SIG-M5 treated with dmso at 0.1 percent for 504 hours (cell line): Measurements from ENCODE around the gene ADGRG4.

Experiments used
- DNase-seq: peaks from one replicate; lab custom pipeline; 2025; ENCODE audit not compliant: unreplicated experiment; lab: John Stamatoyannopoulos, UW

The ADGRG4 gene

DNA sequence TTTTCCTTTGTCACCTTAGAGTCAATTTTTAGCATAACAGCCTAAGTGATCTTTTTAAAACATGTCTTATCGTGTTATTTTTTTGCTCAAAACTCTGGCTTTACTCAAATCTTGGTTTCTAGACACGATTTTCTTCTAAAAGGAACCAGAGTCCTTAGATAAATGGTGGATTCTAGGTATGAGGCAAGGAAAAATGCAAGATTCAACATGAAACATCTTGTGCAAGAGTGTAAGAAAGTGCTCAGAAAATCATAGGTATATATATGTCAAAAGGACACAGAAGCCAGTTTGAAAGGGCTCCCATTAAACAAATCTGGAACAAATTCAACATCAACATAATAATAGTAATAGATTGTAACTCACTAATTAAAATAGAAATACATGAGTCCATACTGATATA lies 8.1 kb upstream of the ADGRG4 start:
- DNase-seq, result no peak

DNA sequence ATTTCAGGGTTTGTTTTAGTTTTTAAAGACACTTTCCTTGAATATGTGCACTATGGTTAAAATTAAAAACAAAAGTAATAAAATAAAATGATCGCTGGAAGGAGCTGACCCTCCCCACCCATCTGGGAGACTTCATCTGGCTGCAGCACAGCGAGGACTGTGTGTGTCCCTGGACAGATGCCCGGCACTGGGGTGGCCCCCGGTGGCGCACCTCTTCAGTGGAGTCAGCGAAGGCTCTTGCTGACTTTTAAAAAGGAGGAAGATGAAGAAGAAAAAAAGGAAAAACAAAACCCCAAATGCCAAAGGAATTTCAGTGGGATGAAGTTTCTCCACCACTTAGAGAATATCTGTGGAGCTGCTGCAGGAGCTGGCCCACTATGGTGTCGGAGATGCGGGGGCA lies 5.4 kb upstream of the ADGRG4 start:
- DNase-seq, result no peak

DNA sequence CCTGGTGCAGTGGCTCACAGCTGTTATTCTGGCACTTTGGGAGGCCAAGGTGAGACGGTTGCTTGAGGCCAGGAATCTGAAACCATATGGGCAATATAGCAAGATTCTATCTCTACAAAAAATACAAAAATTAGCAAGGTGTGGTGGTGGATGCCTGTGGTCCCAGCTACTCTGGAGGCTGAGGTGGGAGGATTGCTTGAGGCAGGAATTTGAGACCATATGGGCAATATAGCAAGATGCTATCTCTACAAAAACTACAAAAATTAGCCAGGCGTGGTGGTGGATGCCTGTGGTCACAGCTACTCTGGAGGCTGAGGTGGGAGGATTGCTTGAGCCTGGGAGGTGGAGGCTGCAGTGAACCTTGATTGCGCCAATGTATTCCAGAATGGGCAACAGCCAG lies 2.3 kb downstream of the ADGRG4 start:
- DNase-seq, result no peak

DNA sequence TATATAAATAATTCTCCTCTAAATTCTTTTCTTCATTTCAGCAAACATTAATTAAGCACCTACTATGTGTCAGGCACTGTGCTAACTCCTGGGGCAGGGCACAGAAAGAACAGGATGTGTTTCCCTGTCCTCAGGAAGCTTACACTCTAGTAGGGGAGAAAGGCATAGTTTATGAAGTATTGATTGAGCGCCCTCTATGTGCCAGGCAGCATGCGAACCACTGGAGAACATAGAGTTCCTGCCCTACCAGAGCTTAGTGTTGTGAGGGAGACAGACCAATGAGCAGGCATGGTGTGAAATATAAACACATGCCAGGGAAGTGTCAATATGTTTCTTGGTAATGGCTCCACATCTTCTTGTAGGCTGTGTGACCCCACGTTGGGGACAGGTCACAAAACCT lies 3.7 kb downstream of the ADGRG4 start:
- DNase-seq, result no peak

DNA sequence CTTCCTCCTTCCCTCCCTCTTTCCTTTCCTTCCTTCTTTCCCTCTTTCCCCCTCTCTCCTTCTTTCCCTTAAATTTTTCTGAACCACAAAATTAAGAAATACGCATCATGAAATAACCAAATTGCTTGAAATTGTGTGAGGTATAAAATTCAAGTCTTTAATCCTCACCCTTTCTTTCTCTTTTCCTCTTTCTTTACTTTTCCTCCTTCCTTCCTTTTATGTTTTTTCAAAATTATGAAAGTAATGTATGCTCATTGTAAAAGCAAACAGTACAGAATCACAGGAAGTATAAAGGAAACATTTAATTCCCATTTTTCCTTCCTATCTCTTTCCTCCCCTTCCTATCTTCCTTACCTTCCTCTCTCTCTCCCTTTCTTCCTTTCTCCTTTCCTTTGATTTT lies 5.4 kb downstream of the ADGRG4 start:
- no peak for DNase-seq

DNA sequence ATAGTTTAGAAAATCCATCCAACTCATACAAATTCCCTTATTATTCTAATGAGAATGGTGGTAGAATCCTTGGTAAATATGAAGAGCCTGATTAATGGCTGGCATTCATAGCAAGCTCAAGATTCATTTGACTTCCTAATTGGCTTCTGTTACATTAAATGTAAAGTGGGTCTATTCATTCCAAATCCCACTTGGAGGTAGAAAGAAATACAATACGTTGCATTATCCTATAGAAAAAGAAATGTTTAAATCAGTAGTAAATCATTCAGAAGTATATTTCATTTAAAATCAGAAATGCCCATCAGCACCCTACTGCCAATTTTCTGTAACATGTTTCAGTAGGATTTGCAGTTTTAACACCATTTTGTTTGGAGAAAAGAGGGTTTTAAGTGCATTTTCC lies 6.7 kb downstream of the ADGRG4 start:
- no peak for DNase-seq

DNA sequence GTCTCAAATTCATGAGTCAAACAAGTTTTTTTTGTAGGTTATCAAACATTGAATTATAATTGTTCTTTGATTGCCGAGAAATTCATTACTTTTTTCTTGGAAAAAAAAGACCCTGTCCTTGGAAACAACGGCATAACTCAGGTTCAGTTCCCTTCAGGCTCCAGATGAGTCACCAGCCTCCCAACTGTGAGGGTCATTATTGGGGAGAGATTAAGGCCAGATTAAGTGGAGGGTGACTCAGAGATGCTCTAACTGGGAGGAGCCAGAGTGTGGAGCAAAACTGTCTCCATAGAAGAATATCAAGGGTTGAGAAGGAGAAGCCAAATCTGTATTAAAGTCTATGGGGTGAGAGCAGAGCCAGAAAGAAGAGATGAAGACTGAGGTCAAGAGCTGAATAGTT lies 9.6 kb downstream of the ADGRG4 start:
- no peak for DNase-seq

DNA sequence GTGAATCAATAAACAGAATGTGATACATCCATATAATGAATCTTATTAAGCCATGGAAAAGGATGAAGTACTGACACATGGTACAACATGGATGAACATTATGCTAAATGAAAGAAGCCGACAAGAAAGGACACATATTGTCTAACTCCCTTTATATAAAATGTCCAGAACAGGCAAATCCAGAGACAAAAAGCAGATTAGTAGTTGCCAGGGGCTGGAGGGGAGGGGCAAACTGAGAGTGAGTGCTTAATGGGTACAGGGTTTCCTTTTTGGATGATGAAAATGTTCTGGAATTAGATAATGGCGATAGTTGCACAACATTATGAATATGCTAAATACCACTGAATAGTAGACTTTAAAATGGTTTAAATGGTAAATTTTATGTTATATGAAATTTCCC lies 17.4 kb downstream of the ADGRG4 start:
- DNase-seq, result no peak

DNA sequence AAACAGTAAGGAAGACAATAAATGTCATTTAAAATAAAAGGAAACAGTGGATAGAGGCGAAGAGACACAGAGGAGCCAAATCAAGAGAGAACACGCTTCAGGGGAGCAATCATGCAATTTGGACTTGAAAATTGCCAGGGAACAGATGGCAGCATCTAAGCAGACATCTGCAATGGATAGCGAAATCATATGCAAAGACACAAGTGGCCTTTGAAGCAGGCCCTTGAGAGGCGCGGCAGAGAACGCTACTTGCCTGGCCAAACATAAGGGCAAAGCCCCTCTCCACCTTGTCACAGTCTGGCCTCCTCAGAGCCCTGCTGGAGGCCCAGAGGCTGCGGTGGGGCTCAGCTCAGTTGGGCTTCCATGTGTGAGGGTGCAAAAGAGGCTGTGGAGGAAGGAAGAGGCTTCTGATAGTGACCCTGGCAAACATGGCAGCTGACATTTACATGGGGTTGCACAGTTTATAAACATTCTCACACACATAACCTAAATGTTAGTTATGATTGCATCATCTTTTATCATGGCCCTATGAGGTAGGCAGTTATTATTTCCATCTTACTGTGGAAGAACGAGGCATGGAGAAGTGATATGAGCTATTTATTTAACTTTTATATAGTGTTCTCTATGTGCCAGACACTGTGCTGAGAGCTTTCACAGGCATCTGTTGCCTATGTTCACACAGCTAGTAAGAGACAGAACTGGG lies 18.3 kb downstream of the ADGRG4 start:
- DNase-seq, result no peak

DNA sequence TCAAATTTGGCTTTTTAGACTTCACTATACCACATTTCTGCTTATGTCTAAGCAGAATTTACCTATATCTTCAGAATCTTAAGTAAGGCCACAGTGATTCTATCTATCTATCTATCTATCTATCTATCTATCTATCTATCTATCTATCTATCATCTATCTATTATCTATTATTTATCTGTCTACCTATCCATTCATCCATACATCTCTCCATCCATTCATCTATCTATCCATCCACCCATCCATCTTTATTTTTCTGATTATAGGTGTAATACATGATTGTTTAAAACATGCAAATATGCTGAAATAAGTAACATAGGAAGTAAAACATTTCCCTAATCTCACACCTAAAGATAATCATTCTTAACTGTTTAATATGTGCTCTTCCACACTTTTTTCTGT lies 18.8 kb downstream of the ADGRG4 start:
- no peak for DNase-seq

DNA sequence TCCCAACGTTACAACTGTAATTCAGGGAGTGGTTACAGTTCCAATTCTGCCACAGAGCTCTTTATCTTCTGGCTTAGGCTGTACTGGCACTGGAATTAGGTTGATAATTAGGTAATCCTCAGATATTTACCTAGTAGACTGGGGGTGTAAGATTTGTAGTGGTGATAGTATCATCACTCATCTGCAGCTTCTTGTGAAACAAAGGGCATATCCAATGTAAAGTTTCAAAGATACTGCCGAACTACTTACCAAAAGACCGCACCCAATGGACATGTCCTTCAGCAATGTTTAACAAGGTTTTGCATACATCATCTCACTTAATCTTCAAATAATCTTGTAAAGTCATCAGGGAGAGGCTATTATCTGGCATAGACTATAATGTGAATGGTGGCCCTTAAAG lies 20.8 kb downstream of the ADGRG4 start:
- no peak for DNase-seq

DNA sequence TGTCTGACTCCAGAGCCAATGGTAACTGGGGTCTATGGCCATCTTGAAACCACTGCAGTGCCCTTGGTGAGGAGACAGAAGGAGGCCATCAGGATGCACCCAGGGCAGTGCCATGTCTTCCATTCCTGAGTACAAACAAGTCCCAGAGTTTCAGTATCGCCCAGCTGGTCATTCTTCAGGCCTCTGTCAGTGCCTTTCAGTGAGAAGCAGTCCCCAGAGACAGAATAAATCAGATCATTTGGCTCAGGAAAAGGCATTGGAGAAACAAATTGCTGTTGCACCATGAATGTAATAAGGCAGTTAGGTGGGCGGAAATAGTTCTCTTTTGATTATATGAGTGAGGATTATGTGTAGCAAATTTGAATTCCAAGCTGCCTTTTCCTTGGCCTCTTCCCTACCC lies 21.3 kb downstream of the ADGRG4 start:
- DNase-seq, result no peak

DNA sequence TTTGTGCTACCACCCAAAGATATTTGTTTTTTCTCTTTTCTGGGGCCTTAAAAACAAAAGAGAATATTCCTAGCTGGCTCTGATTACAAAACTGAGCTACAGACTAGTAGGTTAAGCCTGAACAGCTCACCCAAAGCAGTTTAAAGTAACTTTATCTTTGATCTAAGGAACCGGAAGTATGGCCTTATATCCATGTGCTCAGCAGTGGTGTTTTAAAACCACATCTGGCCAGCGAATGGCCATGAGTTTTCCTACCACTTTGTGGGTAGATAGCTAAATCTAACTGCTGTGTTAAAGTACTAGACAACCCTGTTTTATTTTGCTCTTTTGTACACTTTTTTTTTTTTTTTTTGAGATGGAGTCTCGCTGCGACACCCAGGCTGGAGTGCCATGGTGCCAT lies 24.6 kb downstream of the ADGRG4 start:
- DNase-seq, result no peak

DNA sequence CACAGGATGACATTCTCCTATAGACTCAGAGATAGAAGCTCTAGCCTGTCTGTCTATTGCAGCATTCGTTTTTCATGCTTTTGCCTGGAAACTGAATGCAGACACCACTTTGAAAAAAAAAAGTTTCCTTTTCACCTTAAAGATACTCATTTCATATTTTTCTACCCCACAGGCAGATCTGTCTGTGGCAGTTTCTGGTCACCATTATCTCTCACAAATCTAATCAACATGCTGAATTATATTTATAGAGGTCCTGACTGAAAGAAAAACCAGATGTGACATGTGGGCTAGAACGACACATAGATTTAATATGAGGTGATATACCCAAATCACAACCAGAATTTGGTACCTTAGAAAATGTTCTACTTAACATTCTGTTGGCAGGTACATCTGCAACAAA lies 28.2 kb downstream of the ADGRG4 start:
- no peak for DNase-seq

DNA sequence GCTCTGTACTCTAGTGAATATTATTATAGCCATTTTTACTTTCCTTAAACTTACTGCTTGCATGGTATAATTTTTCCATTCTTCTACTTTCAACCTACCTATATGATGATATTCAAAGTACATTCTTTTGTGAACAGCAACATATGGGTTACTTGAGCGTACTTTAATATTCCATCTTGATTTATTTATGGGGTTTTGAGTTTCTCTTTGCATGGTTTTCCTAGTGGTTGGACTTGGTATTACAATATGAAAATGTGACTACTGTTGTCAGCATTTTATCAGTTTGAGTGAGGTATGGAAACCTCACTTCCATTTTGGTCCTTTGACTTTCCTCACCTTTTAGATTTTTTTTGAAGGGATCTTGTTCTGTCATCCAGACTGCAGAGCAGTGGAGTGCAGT lies 35.9 kb downstream of the ADGRG4 start:
- no peak for DNase-seq

DNA sequence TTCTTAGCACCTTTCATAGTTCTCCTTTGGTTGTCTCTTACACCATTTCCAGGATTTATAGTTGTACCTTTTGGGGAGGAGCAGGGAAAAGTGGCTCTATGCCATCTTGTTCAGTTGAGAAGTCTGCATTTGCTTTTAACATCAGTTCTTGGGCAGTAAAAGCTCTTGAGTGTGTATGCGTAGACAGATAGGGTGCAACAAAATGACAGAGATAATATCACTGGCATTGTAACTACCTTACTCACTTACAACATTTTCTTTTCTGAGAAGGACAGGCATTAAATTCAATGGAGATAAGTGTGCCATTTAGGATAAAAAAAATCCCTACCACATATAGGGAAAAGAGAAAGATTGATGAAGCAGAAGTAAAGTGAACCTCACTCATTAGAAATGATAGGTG lies 38.9 kb downstream of the ADGRG4 start:
- DNase-seq, result no peak

DNA sequence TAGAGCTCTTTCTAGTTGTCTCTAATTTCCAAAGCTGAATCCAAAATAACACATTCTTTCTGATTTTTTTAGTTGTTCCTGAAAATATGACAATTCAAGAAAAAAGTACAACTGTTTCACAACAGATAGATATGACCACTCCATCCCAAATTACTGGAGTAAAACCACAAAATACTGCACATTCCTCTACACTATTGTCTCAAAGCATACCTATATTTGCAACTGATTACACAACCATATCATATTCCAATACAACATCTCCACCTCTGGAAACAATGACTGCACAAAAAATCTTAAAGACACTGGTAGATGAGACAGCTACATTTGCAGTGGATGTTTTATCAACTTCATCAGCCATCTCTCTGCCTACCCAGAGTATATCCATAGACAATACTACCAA lies 43.6 kb downstream of the ADGRG4 start:
- no peak for DNase-seq

DNA sequence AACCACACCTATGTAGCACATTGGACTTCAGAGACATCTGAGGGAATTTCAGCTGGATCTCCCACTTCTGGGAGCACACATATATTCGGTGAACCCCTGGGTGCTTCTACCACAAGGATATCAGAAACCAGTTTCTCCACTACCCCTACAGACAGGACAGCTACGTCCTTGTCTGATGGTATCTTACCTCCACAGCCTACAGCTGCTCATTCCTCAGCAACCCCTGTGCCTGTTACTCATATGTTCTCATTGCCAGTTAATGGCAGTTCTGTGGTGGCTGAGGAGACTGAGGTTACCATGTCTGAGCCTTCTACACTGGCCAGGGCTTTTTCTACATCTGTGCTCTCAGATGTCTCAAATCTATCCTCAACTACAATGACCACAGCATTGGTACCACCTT lies 45.7 kb downstream of the ADGRG4 start:
- DNase-seq, result no peak

DNA sequence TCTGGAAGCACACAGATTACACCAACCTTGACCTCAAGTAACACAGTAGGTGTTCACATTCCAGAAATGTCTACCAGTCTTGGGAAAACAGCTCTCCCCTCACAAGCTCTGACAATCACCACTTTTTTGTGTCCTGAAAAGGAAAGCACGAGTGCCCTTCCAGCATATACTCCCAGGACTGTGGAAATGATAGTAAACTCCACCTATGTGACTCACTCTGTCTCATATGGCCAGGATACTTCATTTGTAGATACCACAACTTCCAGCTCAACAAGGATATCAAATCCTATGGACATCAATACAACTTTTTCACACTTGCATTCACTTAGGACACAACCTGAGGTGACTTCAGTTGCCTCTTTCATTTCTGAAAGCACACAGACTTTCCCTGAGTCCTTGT lies 46.9 kb downstream of the ADGRG4 start:
- DNase-seq, result no peak

DNA sequence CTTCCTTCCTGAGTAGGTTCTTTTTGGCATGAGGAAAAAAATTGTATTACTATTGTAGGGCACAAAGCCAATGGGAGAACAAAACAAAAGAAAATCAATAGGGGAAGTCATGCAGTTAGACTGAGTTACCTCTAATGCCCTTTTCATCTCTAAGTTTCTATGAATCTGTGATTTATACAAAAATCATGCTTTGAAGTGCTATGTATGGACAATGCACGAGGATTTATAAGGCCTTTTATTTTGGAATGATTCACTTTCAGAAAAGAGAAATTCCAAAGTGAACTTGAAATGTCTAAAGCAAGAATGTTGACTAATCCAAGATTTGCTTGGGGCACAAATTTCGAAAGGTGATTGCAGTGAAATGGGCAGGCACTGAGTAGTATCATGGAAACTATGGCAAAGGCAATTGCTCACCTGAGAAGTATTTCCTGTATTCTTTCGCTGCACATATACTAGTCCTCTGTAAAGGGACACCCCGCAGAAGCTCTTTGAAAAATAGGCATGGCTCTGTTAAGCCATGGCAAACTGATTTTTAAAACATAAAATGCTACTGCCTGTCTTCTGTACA lies 52.8 kb downstream of the ADGRG4 start:
- DNase-seq, result no peak

DNA sequence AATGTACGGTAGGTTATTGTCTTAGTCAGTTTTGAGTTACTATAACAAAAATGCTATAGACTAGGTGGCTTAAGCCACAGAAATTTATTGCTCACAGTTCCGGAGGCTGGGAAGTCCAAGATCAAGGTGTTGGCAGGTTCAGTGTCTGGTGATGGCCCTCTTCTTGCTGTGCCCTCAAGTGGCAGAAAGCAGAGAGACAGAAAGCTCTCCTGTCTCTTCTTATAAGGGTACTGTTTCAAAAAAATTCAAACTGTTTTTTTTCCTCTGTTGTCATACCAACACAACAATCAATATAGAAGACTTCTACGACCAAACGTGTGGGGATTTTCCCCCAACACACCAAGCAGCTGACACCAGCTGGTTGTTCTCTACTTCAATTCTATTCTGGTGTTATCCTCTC lies 53.4 kb downstream of the ADGRG4 start:
- DNase-seq, result no peak

DNA sequence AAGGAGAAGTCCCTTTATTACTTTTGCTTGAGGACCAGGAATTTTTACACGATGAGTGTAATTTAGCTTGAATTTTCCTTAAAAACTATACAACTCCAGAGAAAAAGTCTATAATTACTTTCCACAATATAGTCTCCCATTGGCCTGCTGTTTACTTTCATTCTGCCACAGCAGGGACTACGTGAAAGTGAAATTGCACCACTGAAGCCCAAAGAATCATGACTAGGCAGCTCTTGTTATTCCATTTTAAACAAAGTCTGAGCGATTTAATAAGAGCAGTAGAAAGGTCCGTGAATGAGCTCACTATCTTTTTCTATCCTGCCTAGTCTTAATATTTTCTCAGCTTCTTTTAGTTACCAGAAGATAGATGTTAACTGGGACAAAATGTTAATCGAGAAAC lies 68.6 kb downstream of the ADGRG4 start:
- no peak for DNase-seq

DNA sequence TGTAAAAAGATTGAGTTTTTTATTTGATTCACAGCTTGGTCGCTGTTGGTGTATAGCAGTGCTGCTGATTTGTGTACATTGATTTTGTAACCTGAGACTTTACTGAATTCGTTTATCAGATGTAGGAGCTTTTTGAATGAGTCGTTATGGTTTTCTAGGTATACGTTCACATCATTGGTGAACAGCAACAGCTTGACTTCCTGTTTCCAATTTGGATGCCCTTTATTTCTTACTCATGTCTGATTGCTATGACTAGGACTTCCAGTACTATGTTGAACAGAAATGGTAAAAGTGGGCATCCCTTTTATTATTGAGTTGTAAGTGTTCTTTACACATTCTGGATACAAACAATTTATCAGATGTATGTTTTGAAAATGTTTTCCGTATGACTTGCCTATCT lies 76.0 kb downstream of the ADGRG4 start:
- DNase-seq, result no peak
